Mesenchymal stem cell (in vitro differentiated cells and primary cell): Measurements from ENCODE around the gene BRIP1.

Source experiments
- DNase-seq: peaks from one replicate; pipeline ENCODE4 v3.0.0-alpha.2; 2013
- H2AFZ ChIP-seq: one replicate; pipeline ENCODE4 v1.6.1; 2013; ENCODE audit warnings: low read depth, mild to moderate bottlenecking, control low read depth, inconsistent platforms, low read length, moderate library complexity
- H2AK5ac ChIP-seq: 2 replicates; pipeline ENCODE4 v1.6.1; 2013; ENCODE audit warnings: low read length, moderate library complexity, mild to moderate bottlenecking, inconsistent platforms; ENCODE audit not compliant: severe bottlenecking
- H2BK120ac ChIP-seq: one replicate; pipeline ENCODE4 v1.6.1; 2013; ENCODE audit warnings: low read depth, mild to moderate bottlenecking, inconsistent platforms, low read length, moderate library complexity
- H2BK12ac ChIP-seq, 2 experiments: one replicate each; pipeline ENCODE4 v1.6.1; 2013; ENCODE audit warnings: inconsistent platforms in 2 of 2, low read length in 2 of 2, mild to moderate bottlenecking in 2 of 2, moderate library complexity in 2 of 2, control low read depth in 1 of 2
- H2BK15ac ChIP-seq: one replicate; pipeline ENCODE4 v1.6.1; 2013; ENCODE audit warnings: mild to moderate bottlenecking, low read depth, inconsistent platforms; ENCODE audit not compliant: poor library complexity, severe bottlenecking
- H2BK5ac ChIP-seq: 2 replicates; pipeline ENCODE4 v1.6.1; 2013; ENCODE audit warnings: low read depth, mild to moderate bottlenecking, low read length, control low read depth, inconsistent platforms; ENCODE audit not compliant: poor library complexity, severe bottlenecking
- H3K14ac ChIP-seq, 2 experiments: one replicate each; pipeline ENCODE4 v1.6.1; 2013; ENCODE audit warnings: inconsistent platforms in 2 of 2, low read length in 2 of 2, control low read depth in 1 of 2, mild to moderate bottlenecking in 1 of 2, moderate library complexity in 1 of 2
- H3K18ac ChIP-seq, 2 experiments: one replicate each; pipeline ENCODE4 v1.6.1; 2013; ENCODE audit warnings: inconsistent platforms in 2 of 2, low read length in 2 of 2, control low read depth in 1 of 2, low read depth in 1 of 2, mild to moderate bottlenecking in 1 of 2
- H3K23ac ChIP-seq, 2 experiments: one replicate each; pipeline ENCODE4 v1.6.1; 2013; ENCODE audit warnings: inconsistent platforms in 2 of 2, low read length in 2 of 2, mild to moderate bottlenecking in 2 of 2, moderate library complexity in 2 of 2, control low read depth in 1 of 2
- H3K27ac ChIP-seq: 2 replicates; pipeline ENCODE4 v1.5.1; 2013; ENCODE audit warnings: mild to moderate bottlenecking, moderate library complexity, low read length, control low read depth, inconsistent platforms; ENCODE audit not compliant: poor library complexity, severe bottlenecking
- H3K27me3 ChIP-seq, 2 experiments: 2 replicates each; pipeline versions ENCODE4 v1.6.1 to v1.7.0; 2013; ENCODE audit warnings: low read length in 2 of 2, mild to moderate bottlenecking in 2 of 2, moderate library complexity in 2 of 2, control low read depth in 1 of 2, inconsistent platforms in 1 of 2; ENCODE audit not compliant: control insufficient read depth in 1 of 2, insufficient read depth in 1 of 2
- H3K36me3 ChIP-seq, 2 experiments: 2 replicates each; pipeline versions ENCODE4 v1.6.1 to v1.7.0; 2013; ENCODE audit warnings: low read length in 2 of 2, control low read depth in 1 of 2, inconsistent platforms in 1 of 2, low read depth in 1 of 2, mild to moderate bottlenecking in 1 of 2; ENCODE audit not compliant: insufficient read depth in 2 of 2, control insufficient read depth in 1 of 2
- H3K4ac ChIP-seq, 2 experiments: one replicate each; pipeline ENCODE4 v1.6.1; 2013; ENCODE audit warnings: inconsistent platforms in 2 of 2, low read length in 2 of 2, mild to moderate bottlenecking in 2 of 2, moderate library complexity in 2 of 2, control low read depth in 1 of 2, low read depth in 1 of 2
- H3K4me1 ChIP-seq: 2 replicates; pipeline ENCODE4 v1.6.1; 2013; ENCODE audit warnings: low read depth, low read length, control low read depth; ENCODE audit not compliant: control insufficient read depth, insufficient read depth
- H3K4me2 ChIP-seq: 2 replicates; pipeline ENCODE4 v1.6.1; 2013; ENCODE audit warnings: low read length, mild to moderate bottlenecking, inconsistent platforms; ENCODE audit not compliant: poor library complexity, severe bottlenecking
- H3K4me3 ChIP-seq, 2 experiments: 2 replicates each; pipeline versions ENCODE4 v1.5.1 to v1.7.0; 2013; ENCODE audit warnings: low read length in 2 of 2, mild to moderate bottlenecking in 2 of 2, control low read depth in 1 of 2, low read depth in 1 of 2; ENCODE audit not compliant: insufficient read depth in 1 of 2
- H3K79me1 ChIP-seq: replicated peaks from 2 replicates; pipeline ENCODE4 v1.6.1; 2013; ENCODE audit warnings: mild to moderate bottlenecking, control low read depth, low read length, inconsistent platforms; ENCODE audit not compliant: poor library complexity, severe bottlenecking
- H3K9ac ChIP-seq: 2 replicates; pipeline ENCODE4 v1.7.0; 2013; ENCODE audit warnings: mild to moderate bottlenecking, low read length, moderate library complexity
- H3K9me3 ChIP-seq: 2 replicates; pipeline ENCODE4 v1.7.0; 2013; ENCODE audit warnings: mild to moderate bottlenecking, low read length; ENCODE audit not compliant: control insufficient read depth
- H4K8ac ChIP-seq: one replicate; pipeline ENCODE4 v1.6.1; 2013; ENCODE audit warnings: inconsistent platforms, mild to moderate bottlenecking, low read length, moderate library complexity
- H4K91ac ChIP-seq: one replicate; pipeline ENCODE4 v1.6.1; 2013; ENCODE audit warnings: mild to moderate bottlenecking, low read length, inconsistent platforms
- WGBS: methylation state at CpG from one replicate; pipeline ENCODE4 v1.1.7; 2013; ENCODE audit warnings: mixed read lengths; 5-methylcytosine and 5-hydroxymethylcytosine counted together

Gene BRIP1

DNA sequence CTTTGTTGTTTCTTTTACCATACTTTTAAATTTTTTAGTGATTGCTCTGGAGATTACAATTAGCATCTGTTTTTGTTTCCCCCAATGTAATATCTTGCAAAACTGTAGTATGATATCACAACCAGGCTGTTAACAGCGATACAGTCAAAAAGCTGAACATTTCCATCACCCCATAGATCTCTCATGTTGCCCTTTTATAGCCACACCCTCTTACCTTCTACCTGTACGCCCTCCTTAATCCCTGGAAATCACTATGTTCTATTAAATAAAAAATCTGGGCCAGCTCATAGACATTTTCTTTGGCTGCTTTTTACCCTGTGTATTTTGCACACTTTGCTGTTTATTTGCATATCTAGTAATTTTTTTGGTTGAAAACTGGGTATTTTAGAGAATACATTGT, 205.1 kb downstream of the BRIP1 start:
- Histone ChIP-seq H3K18ac (no peak overlapping the region), H3K4me2 (no peak overlapping the region), H3K14ac (no peak overlapping the region), H3K4me3 (no peak overlapping the region), H3K4me1 (no peaks in the 10 kb centered on the region), H2BK5ac (no peak overlapping the region), H4K91ac (no peak overlapping the region), H3K9me3 (peaks cover 8% of the 10 kb centered on the region), H2AFZ (no peak overlapping the region), H2BK15ac (no peak overlapping the region), H3K27ac (no peak overlapping the region), H2BK120ac (no peak overlapping the region), H3K4ac (no peak overlapping the region), H3K79me1 (no peaks in the 10 kb centered on the region), H2BK12ac (no peak overlapping the region), H2AK5ac (no peak overlapping the region), H3K27me3 (peaks cover 0 to 6% of the 10 kb centered on the region in 2 experiments), H3K23ac (no peak overlapping the region), H4K8ac (no peak overlapping the region), H3K36me3 (no peaks in the 10 kb centered on the region), H3K9ac (no peak overlapping the region)
- no peak for DNase-seq
- 72% methylated on average over 2 of the region's 2 CpGs for WGBS

DNA sequence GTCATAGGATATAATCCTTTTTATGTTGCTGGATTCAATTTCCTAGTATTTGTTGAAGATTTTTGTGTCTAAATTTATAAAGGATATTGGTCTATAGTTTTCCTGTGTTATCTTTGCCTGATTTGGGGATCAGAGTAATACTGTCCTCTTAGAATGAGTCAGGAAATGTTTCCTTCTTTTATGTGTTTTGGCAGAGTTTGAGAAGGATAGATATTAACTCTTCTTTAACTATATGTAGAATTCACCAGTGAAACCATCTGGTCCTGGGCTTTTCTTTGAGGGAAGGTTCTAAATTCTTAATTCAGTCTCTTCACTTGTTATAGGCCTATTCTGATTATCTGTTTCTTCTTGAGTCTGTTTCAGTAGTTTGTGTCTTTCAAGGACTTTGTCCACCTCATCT, 206.0 kb downstream of the BRIP1 start:
- DNase-seq: no peak
- no peak overlapping the region for H3K18ac ChIP-seq
- H3K79me1 ChIP-seq: no peaks in the 10 kb centered on the region
- H4K8ac ChIP-seq: no peak overlapping the region
- no peak overlapping the region for H2BK5ac ChIP-seq
- H3K14ac ChIP-seq: no peak overlapping the region
- peaks cover 0 to 4% of the 10 kb centered on the region in 2 experiments for H3K27me3 ChIP-seq
- H3K36me3 ChIP-seq: no peaks in the 10 kb centered on the region
- H3K9me3 ChIP-seq: peaks cover 16% of the 10 kb centered on the region
- no peak overlapping the region for H2BK120ac ChIP-seq
- no peak overlapping the region for H2AK5ac ChIP-seq
- H3K4me3 ChIP-seq: no peak overlapping the region
- no peaks in the 10 kb centered on the region for H3K4me1 ChIP-seq
- H3K9ac ChIP-seq: no peak overlapping the region
- no peak overlapping the region for H3K23ac ChIP-seq
- no peak overlapping the region for H2BK15ac ChIP-seq
- no peak overlapping the region for H3K27ac ChIP-seq
- H2BK12ac ChIP-seq: no peak overlapping the region
- no peak overlapping the region for H4K91ac ChIP-seq
- H3K4me2 ChIP-seq: no peak overlapping the region
- H3K4ac ChIP-seq: no peak overlapping the region
- no peak overlapping the region for H2AFZ ChIP-seq

DNA sequence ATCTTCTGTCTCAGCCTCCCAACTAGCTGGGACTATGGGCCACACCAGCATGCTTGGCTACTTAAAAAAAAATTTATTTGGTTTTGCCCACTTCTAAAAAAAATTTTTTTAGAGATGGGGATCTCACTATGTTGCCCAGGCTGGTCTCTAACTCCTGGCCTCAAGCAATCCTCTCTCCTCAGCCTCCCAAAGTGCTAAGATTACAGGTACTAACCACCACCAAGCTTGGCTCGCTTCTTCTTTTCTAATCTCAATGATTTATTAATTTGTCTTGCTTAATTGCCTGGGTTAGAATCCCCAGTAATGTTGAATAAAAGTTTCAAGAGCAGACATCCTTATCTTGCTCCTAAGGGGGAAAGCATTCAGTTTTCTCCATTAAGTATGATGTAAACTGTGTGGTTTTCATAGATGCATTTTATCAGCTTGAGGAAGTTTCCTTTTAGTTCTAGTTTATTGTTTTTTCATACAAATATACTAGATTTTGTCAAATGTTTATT, 206.6 kb downstream of the BRIP1 start:
- H2BK120ac ChIP-seq: no peak overlapping the region
- peak; percentile 2 for DNase-seq

DNA sequence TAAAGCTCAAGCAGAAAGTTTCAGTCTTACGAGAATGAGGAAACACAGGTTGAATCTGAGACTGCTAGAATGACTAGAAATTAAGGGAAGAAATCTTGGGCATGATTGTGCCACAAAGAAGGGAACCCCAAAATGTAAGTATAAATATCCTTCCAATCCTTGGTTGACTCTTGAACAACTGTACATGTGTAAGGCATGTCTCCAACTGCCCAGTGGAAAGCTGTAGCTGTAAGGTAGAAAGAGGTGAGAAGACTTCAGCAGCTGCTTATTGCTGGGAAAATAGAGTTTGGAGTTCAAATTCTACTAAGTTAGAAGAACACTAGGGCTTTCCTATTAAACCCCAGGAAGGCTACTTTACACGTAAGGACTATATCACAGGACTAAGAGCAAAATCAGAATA, 212.6 kb downstream of the BRIP1 start:
- Histone ChIP-seq H3K4ac (no peak overlapping the region), H2BK5ac (no peak overlapping the region), H3K9ac (no peak overlapping the region), H3K9me3 (peaks cover 44% of the 10 kb centered on the region), H3K4me2 (no peak overlapping the region), H2BK12ac (no peak overlapping the region), H3K27ac (no peak overlapping the region), H4K8ac (no peak overlapping the region), H3K79me1 (no peaks in the 10 kb centered on the region), H3K4me1 (no peaks in the 10 kb centered on the region), H3K14ac (no peak overlapping the region), H3K23ac (no peak overlapping the region), H2BK120ac (no peak overlapping the region), H2AK5ac (no peak overlapping the region), H3K36me3 (no peaks in the 10 kb centered on the region), H2BK15ac (no peak overlapping the region), H4K91ac (no peak overlapping the region), H2AFZ (no peak overlapping the region), H3K4me3 (no peak overlapping the region), H3K27me3 (no peaks in the 10 kb centered on the region), H3K18ac (no peak overlapping the region)
- DNase-seq: no peak
- 87% methylated on average over 2 of the region's 2 CpGs for WGBS

More for the DNA sequence above, 206.6 kb downstream of the BRIP1 start:
- Histone ChIP-seq H3K4me1 (no peaks in the 10 kb centered on the region), H3K27ac (no peak overlapping the region), H2AK5ac (no peak overlapping the region), H3K4me3 (no peak overlapping the region), H3K9me3 (peaks cover 21% of the 10 kb centered on the region), H3K4ac (no peak overlapping the region), H2BK12ac (no peak overlapping the region), H3K18ac (no peak overlapping the region), H3K9ac (no peak overlapping the region), H4K8ac (no peak overlapping the region), H3K4me2 (no peak overlapping the region), H3K14ac (no peak overlapping the region), H3K23ac (no peak overlapping the region), H2BK5ac (no peak overlapping the region), H3K36me3 (no peaks in the 10 kb centered on the region), H4K91ac (no peak overlapping the region), H2BK15ac (no peak overlapping the region), H3K79me1 (no peaks in the 10 kb centered on the region), H2AFZ (no peak overlapping the region), H3K27me3 (no peaks in the 10 kb centered on the region)
- WGBS: no CpG with 5 or more reads among the region's 1 CpG
